IPS-15b (cell line): ENCODE measurements around the gene GCN1.

Experiments
- H3K27me3 ChIP-seq: one replicate; pipeline ENCODE4 v1.6.1; 2013; ENCODE audit warnings: low read length; ENCODE audit not compliant: control insufficient read depth, insufficient read depth
- H3K36me3 ChIP-seq: one replicate; pipeline ENCODE4 v1.6.1; 2013; ENCODE audit warnings: low read length; ENCODE audit not compliant: control insufficient read depth, insufficient read depth
- H3K4me1 ChIP-seq: one replicate; pipeline ENCODE4 v1.6.1; 2013; ENCODE audit warnings: mild to moderate bottlenecking, low read length; ENCODE audit not compliant: control insufficient read depth, insufficient read depth
- H3K4me3 ChIP-seq: one replicate; pipeline ENCODE4 v1.5.1; 2013; ENCODE audit warnings: low read depth, low read length
- H3K9ac ChIP-seq: one replicate; pipeline ENCODE4 v1.6.1; 2013; ENCODE audit warnings: low read depth, mild to moderate bottlenecking, low read length
- H3K9me3 ChIP-seq: one replicate; pipeline ENCODE4 v1.6.1; 2013; ENCODE audit warnings: mild to moderate bottlenecking, low read length; ENCODE audit not compliant: control insufficient read depth, insufficient read depth

GCN1 gene

GRCh38 chr12:120190386-120190785, 4.1 kb downstream of the GCN1 start:
- H3K4me3 ChIP-seq, result no peak overlapping the region
- H3K9ac ChIP-seq, result no peak overlapping the region
- no peaks in the 10 kb centered on the region for H3K9me3 ChIP-seq
- H3K27me3 ChIP-seq, result no peaks in the 10 kb centered on the region
- H3K36me3 ChIP-seq, result peaks cover 38% of the 10 kb centered on the region
- no peaks in the 10 kb centered on the region for H3K4me1 ChIP-seq

- Histone ChIP-seq H3K36me3 (peaks cover 70% of the 10 kb centered on the region), H3K27me3 (no peaks in the 10 kb centered on the region), H3K4me1 (no peaks in the 10 kb centered on the region), H3K4me3 (no peak overlapping the region), H3K9ac (no peak overlapping the region), H3K9me3 (no peaks in the 10 kb centered on the region)
These were observed 7.9 kb downstream of the GCN1 start for GRCh38 chr12:120186654-120187053.

DNA sequence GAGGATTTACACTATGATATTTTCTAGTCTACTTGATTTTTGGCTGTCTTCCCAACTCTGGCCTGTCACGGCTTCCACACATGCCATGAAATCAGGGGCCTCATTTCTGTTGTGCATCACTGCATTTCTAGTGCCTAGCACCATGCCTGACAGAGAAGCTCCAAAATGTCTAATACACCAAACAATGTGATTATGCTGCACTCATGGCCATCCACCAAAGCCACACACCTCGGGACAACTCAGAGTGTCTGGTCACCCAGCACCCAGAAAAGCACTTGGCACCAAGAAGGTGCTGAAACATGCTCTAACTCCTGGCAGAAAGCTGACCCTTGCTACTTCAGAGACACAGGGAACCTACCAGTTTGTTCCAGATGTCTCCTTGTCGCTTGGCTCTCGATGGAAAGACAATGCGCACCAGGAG, 11.3 kb downstream of the GCN1 start:
- Histone ChIP-seq H3K4me1 (no peaks in the 10 kb centered on the region), H3K9me3 (no peaks in the 10 kb centered on the region), H3K9ac (no peak overlapping the region), H3K36me3 (peaks cover 64% of the 10 kb centered on the region), H3K27me3 (no peaks in the 10 kb centered on the region), H3K4me3 (no peak overlapping the region)

- H3K4me1 ChIP-seq, result no peaks in the 10 kb centered on the region
- H3K9ac ChIP-seq, result no peak overlapping the region
- H3K4me3 ChIP-seq, result no peak overlapping the region
- no peaks in the 10 kb centered on the region for H3K9me3 ChIP-seq
- no peaks in the 10 kb centered on the region for H3K27me3 ChIP-seq
- H3K36me3 ChIP-seq, result peaks cover 66% of the 10 kb centered on the region
These were observed 12.4 kb downstream of the GCN1 start for GRCh38 chr12:120181991-120182631.

GRCh38 chr12:120180975-120181374, 13.5 kb downstream of the GCN1 start:
- Histone ChIP-seq H3K9ac (no peak overlapping the region), H3K9me3 (no peaks in the 10 kb centered on the region), H3K4me3 (no peak overlapping the region), H3K27me3 (no peaks in the 10 kb centered on the region), H3K4me1 (no peaks in the 10 kb centered on the region), H3K36me3 (peaks cover 68% of the 10 kb centered on the region)

GRCh38 chr12:120175537-120175936, 19.0 kb downstream of the GCN1 start:
- Histone ChIP-seq H3K9ac (no peak overlapping the region), H3K36me3 (peaks cover 62% of the 10 kb centered on the region), H3K27me3 (no peaks in the 10 kb centered on the region), H3K4me1 (no peaks in the 10 kb centered on the region), H3K9me3 (no peaks in the 10 kb centered on the region), H3K4me3 (no peak overlapping the region)

DNA sequence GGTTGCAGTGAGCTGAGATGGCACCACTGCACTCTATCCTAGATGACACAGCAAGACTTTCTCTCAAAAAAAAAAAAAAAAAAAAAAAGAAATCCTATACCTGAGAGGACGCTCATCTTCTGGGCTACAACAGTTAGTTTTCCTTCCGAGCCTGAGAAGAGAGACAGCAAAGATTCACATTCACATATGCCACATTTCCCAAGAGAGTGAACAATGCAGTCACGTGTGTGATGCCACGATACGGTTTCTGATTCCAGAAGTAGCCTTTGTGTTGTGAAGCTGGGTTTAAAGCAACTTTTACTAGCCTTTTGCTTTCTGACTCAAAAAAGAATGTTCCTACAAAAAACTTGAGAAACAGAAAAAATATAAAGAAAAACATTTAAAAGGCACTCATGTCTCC, 19.5 kb downstream of the GCN1 start:
- peaks cover 63% of the 10 kb centered on the region for H3K36me3 ChIP-seq
- no peaks in the 10 kb centered on the region for H3K9me3 ChIP-seq
- no peak overlapping the region for H3K9ac ChIP-seq
- no peaks in the 10 kb centered on the region for H3K27me3 ChIP-seq
- H3K4me3 ChIP-seq, result no peak overlapping the region
- H3K4me1 ChIP-seq, result no peaks in the 10 kb centered on the region

DNA sequence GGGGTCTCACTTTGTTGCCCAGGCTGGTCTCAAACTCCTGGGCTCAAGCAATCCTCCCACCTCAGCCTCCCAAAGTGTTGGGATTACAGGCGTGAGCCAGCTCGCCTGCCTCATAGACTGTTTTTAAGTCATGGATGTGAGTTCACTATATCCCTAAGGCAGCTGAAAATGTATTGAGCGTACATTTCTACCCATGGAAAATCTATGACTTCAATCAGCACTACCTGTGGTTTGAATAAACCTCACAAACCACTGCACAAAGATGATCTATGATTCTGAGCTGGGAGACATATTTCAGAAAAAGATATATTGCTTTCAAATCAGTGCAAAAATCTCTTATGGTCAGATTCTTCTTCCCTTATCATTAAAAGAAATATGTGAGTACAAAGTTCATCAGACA, 22.5 kb downstream of the GCN1 start:
- Histone ChIP-seq H3K9ac (no peak overlapping the region), H3K36me3 (peaks cover 55% of the 10 kb centered on the region), H3K4me3 (no peak overlapping the region)

DNA sequence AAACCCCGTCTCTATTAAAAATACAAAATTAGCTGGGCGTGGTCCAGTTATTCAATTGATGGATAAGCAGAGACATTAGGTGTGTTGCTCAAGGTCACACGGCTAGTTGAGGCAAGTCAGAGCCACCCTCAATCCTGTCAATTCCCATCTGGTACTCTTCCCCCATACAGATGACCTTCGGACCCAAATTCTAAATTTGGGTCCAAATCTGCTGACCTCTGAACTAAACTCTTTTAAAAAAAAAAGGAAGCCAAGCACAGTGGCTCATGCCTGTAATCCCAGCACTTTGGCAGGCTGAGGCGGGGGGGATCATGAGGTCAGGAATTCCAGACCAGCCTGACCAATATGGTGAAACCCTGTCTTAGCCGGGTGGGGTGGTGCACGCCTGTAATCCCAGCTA, 23.9 kb downstream of the GCN1 start:
- H3K4me3 ChIP-seq, result no peak overlapping the region
- H3K36me3 ChIP-seq, result peaks cover 45% of the 10 kb centered on the region
- no peaks in the 10 kb centered on the region for H3K4me1 ChIP-seq
- H3K9ac ChIP-seq, result no peak overlapping the region
- H3K27me3 ChIP-seq, result no peaks in the 10 kb centered on the region
- H3K9me3 ChIP-seq, result no peaks in the 10 kb centered on the region

More for the DNA sequence above, 22.5 kb downstream of the GCN1 start:
- no peaks in the 10 kb centered on the region for H3K4me1 ChIP-seq
- H3K9me3 ChIP-seq, result no peaks in the 10 kb centered on the region
- H3K27me3 ChIP-seq, result no peaks in the 10 kb centered on the region

- Histone ChIP-seq H3K9ac (no peak overlapping the region), H3K9me3 (no peaks in the 10 kb centered on the region), H3K27me3 (no peaks in the 10 kb centered on the region), H3K4me1 (no peaks in the 10 kb centered on the region), H3K36me3 (peaks cover 47% of the 10 kb centered on the region), H3K4me3 (no peak overlapping the region)
These were observed 24.6 kb downstream of the GCN1 start for GRCh38 chr12:120169946-120170345.

- Histone ChIP-seq H3K9ac (no peak overlapping the region), H3K36me3 (peaks cover 49% of the 10 kb centered on the region), H3K4me3 (no peak overlapping the region), H3K9me3 (no peaks in the 10 kb centered on the region), H3K4me1 (no peaks in the 10 kb centered on the region), H3K27me3 (no peaks in the 10 kb centered on the region)
These were observed 26.2 kb downstream of the GCN1 start for GRCh38 chr12:120168337-120168736.

GRCh38 chr12:120167529-120168095, 26.9 kb downstream of the GCN1 start:
- H3K27me3 ChIP-seq, result no peaks in the 10 kb centered on the region
- no peak overlapping the region for H3K4me3 ChIP-seq
- H3K9me3 ChIP-seq, result no peaks in the 10 kb centered on the region
- H3K36me3 ChIP-seq, result peaks cover 52% of the 10 kb centered on the region
- no peak overlapping the region for H3K9ac ChIP-seq
- H3K4me1 ChIP-seq, result no peaks in the 10 kb centered on the region
